Measurements from ENCODE around the gene METTL9. TPM values are rescaled to one million over a fixed set of nuclear protein-coding genes. Genes with fewer than 3 reads are reported as not detected.
A peak's percentile ranks its signal among the peaks of the same experiment; 100 is the strongest.

METTL9 gene
- total and polyA plus RNA-seq, 2 of the 4 experiments (the other 2 are of a cell fraction), result 54.8 to 95.5 TPM

DNA sequence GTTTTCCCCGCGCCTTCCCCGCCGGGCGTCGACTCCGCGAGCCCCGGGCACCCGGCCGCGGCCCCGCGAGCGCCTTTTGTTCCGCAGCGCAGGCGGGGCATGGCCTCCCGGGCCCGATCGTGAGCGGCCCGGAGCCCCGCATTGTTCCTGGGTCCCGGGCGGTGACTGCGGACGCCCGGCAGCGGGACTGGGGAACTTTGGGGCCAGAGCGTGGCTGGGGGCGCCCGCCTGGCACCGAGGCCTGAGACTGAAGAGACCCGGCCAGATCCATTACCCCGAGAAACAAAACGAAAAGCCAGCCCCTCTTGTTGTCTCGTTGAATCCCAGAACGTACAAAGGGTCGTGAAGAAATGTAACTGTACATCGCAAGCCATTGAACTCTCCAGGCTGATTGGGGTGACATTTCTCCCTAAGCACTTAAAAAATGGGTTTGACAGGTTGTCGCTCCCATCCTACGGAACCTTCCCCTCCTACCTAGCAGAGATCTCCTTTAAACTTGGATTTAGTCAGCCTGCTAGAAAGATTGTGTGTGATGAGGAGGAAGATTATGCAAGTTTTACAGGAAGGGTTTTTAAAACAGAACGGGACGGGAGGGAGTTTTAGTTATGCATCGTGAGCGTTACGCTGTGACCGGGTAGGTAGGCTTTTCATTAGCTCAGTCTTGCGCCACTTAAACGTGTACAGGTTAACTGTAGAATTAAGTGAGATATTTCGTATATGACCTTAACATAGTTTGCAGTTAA, 825 bp downstream of the METTL9 start:
- no peak for ATAC-seq (ENCODE audit: low read depth)
- H4K8ac ChIP-seq (ENCODE audit: low read depth in 2 of 2, low read length in 2 of 2), result peak overlapping the region in 1 of 2 experiments; percentile 56; a peak in 1 of 4 replicates

More for the DNA sequence above, 825 bp downstream of the METTL9 start:
- BruUV-seq (replicated peaks), result no TSS peak
- DNase-seq, result peak; percentile 46
- no peak overlapping the region for H2BK15ac ChIP-seq (ENCODE audit: low read depth, low read length)
- H3K27ac ChIP-seq (ENCODE audit: insufficient read depth, low read length), result peak overlapping the region; percentile 49
- H3K9me3 ChIP-seq (ENCODE audit: control insufficient read depth, insufficient read depth, low read length), result no peaks in the 10 kb centered on the region
- POLR2A ChIA-PET (ENCODE audit: unreplicated experiment), result interaction anchor here (0.5 kb wide), 1 partner anchor 9 kb away, joined by 3 read pairs; no protein-coding TSS in a partner anchor
- H3K4me2 ChIP-seq (ENCODE audit: low read depth, low read length), result peak overlapping the region; percentile 89
- peak overlapping the region; percentile 42 for H3K4ac ChIP-seq (ENCODE audit: low read depth, low read length)
- CTCF ChIA-PET, result interaction anchor here (1.9 kb wide), 1 partner anchor 11 kb away, joined by 6 read pairs; no protein-coding TSS in a partner anchor
- H3K36me3 ChIP-seq (ENCODE audit: control insufficient read depth, insufficient read depth, low read length), result no peaks in the 10 kb centered on the region
- TF ChIP-seq POLR2A (IDR thresholded peaks at IDR 0.05; ENCODE audit: low read depth, low read length) (no peak; the same call in 1 of the 2 replicates), CEBPB (IDR thresholded peaks at IDR 0.05; ENCODE audit: low read depth, low read length) (peak; percentile 73), BHLHE40 (IDR thresholded peaks at IDR 0.05; ENCODE audit: low read depth, low read length) (no peak)
- peak overlapping the region; percentile 56 for H2AK9ac ChIP-seq (replicated peaks; ENCODE audit: low read depth, low read length, poor library complexity)
- no peak overlapping the region for H2BK120ac ChIP-seq (ENCODE audit: low read depth, low read length)
- H3K9me1 ChIP-seq (ENCODE audit: insufficient read depth, low read length), result peaks cover 2% of the 10 kb centered on the region; the same call in 1 of the 2 replicates
- peak overlapping the region; percentile 99 for H2AFZ ChIP-seq (replicated peaks; ENCODE audit: low read length, poor library complexity)
- H3K14ac ChIP-seq (replicated peaks; ENCODE audit: low read depth, low read length), result peak overlapping the region; percentile 74
- peak overlapping the region; percentile 88 for H2BK5ac ChIP-seq (ENCODE audit: low read depth, low read length, poor library complexity, severe bottlenecking)
- peaks cover 12 to 39% of the 10 kb centered on the region in 2 experiments; a peak in 3 of 4 replicates for H3K79me1 ChIP-seq (ENCODE audit: low read depth in 1 of 2, low read length in 2 of 2)
- H4K20me1 ChIP-seq (ENCODE audit: insufficient read depth, low read length), result peaks cover 28% of the 10 kb centered on the region
- no peak overlapping the region for H2BK20ac ChIP-seq (ENCODE audit: low read depth, low read length)
- peak overlapping the region; percentile 61 for H3K4me3 ChIP-seq (ENCODE audit: insufficient read depth, low read depth, low read length)
- H2AK5ac ChIP-seq (ENCODE audit: low read depth, low read length), result 0 out of 2 replicates have a peak overlapping the region, but pooled peaks have one; percentile 0
- in situ Hi-C loops (cut with MboI; ENCODE audit: low sequenced_read_pairs), result no loop called here
- H3K56ac ChIP-seq (ENCODE audit: extremely low read depth, insufficient read depth, low read length), result peak overlapping the region; percentile 73
- H3K4me1 ChIP-seq (ENCODE audit: control insufficient read depth, insufficient read depth, low read length), result no peaks in the 10 kb centered on the region; the same call in 1 of the 2 replicates
- H3K27me3 ChIP-seq (ENCODE audit: control insufficient read depth, insufficient read depth, low read length), result no peaks in the 10 kb centered on the region
- 0% methylated on average over 40 of the region's 52 CpGs; no CpG with 5 or more reads in 1 of the 2 experiments for WGBS, 2 experiments (ENCODE audit: extremely low coverage in 2 of 2, insufficient read length in 1 of 2)
- dilution Hi-C loops (cut with HindIII; ENCODE audit: low sequenced_read_pairs, unreplicated experiment), result no loop called here
- peak overlapping the region; percentile 32; the same call in 1 of the 2 replicates for H3K18ac ChIP-seq (ENCODE audit: low read depth, low read length)
- peak overlapping the region; percentile 1; the same call in 1 of the 2 replicates for H4K5ac ChIP-seq (ENCODE audit: low read depth, low read length)
- peak overlapping the region; percentile 84 for H3K9ac ChIP-seq (ENCODE audit: low read depth, low read length)
- intact Hi-C loops (cut with micrococcal nuclease), result no loop called here
- peak overlapping the region; percentile 73 for H3K23ac ChIP-seq (ENCODE audit: low read depth, low read length)
- peak overlapping the region; percentile 3; the same call in 1 of the 2 replicates for H4K91ac ChIP-seq (ENCODE audit: insufficient read depth, low read depth, low read length)
